Urinary bladder (tissue), 4 donors: Measurements from ENCODE around the gene PLAC8L1. TPM values are rescaled to one million over a fixed set of nuclear protein-coding genes. Genes with fewer than 3 reads are reported as not detected.

Experiments used
- DNase-seq: peaks from one replicate; pipeline ENCODE4 v3.0.0-alpha.2; 2015; ENCODE audit errors: extremely low spot score
- H3K27ac ChIP-seq: one replicate; pipeline ENCODE4 v1.5.1; 2013; ENCODE audit warnings: low read depth, mild to moderate bottlenecking, moderate library complexity
- H3K36me3 ChIP-seq: one replicate; pipeline ENCODE4 v1.6.1; 2013; ENCODE audit warnings: mild to moderate bottlenecking, moderate library complexity; ENCODE audit not compliant: insufficient read depth
- H3K4me1 ChIP-seq: one replicate; pipeline ENCODE4 v1.6.1; 2013; ENCODE audit warnings: mild to moderate bottlenecking, moderate library complexity; ENCODE audit not compliant: insufficient read depth
- H3K4me3 ChIP-seq: one replicate; pipeline ENCODE4 v1.5.1; 2013; ENCODE audit warnings: low read depth, low read length
- WGBS: extraction: QIAGEN DNeasy Blood & Tissue Kit; methylation state at CpG from one replicate; pipeline ENCODE4 v1.1.7; 2013; 5-methylcytosine and 5-hydroxymethylcytosine counted together
- polyA plus RNA-seq: library from polyadenylated mRNA; stranded (reverse); fragments of 200-250 nt; gene quantifications from one replicate; pipeline ENCODE4 v1.2.3, GENCODE V29; 2013
- total RNA-seq: library from RNA; depleted of rRNA; stranded (reverse); fragments of >200 nt; gene quantifications from one replicate; pipeline ENCODE4 v1.2.3, GENCODE V29; 2014
- donor health status: healthy with polysubstance abuse.
- donor health status: healthy.

PLAC8L1 gene
- total and polyA plus RNA-seq, 2 donors: 0.27 TPM; not detected in 1

GRCh38 chr5:146073239-146073900 lies 32.0 kb downstream of the PLAC8L1 start:
- H3K4me1 ChIP-seq: no peaks in the 10 kb centered on the region
- no peak overlapping the region for H3K27ac ChIP-seq
- no peak for DNase-seq
- no peaks in the 10 kb centered on the region for H3K36me3 ChIP-seq
- WGBS: 34% methylated on average over 9 of the region's 9 CpGs
- no peak overlapping the region for H3K4me3 ChIP-seq

- Histone ChIP-seq H3K27ac (no peak overlapping the region), H3K4me1 (no peaks in the 10 kb centered on the region), H3K36me3 (no peaks in the 10 kb centered on the region), H3K4me3 (no peak overlapping the region)
- no peak for DNase-seq
- 80% methylated on average over 2 of the region's 2 CpGs for WGBS
These were observed 32.8 kb downstream of the PLAC8L1 start for GRCh38 chr5:146072595-146072994.

- Histone ChIP-seq H3K4me3 (no peak overlapping the region), H3K27ac (no peak overlapping the region), H3K4me1 (no peaks in the 10 kb centered on the region), H3K36me3 (no peaks in the 10 kb centered on the region)
- 59% methylated on average over 4 of the region's 4 CpGs for WGBS
- DNase-seq: no peak
These were observed 34.2 kb downstream of the PLAC8L1 start for GRCh38 chr5:146071171-146071570.

- 83% methylated on average over 3 of the region's 3 CpGs for WGBS
- Histone ChIP-seq H3K4me1 (no peaks in the 10 kb centered on the region), H3K27ac (no peak overlapping the region), H3K36me3 (no peaks in the 10 kb centered on the region), H3K4me3 (no peak overlapping the region)
- no peak for DNase-seq
These were observed 34.6 kb downstream of the PLAC8L1 start for GRCh38 chr5:146070746-146071145.

GRCh38 chr5:146069780-146070099 lies 35.6 kb downstream of the PLAC8L1 start:
- no peak overlapping the region for H3K4me3 ChIP-seq
- DNase-seq: no peak
- no peaks in the 10 kb centered on the region for H3K36me3 ChIP-seq
- 95% methylated on average over 2 of the region's 2 CpGs for WGBS
- no peaks in the 10 kb centered on the region for H3K4me1 ChIP-seq
- no peak overlapping the region for H3K27ac ChIP-seq

GRCh38 chr5:146068977-146069779 lies 36.2 kb downstream of the PLAC8L1 start:
- no peak for DNase-seq
- Histone ChIP-seq H3K4me1 (no peaks in the 10 kb centered on the region), H3K4me3 (no peak overlapping the region), H3K36me3 (no peaks in the 10 kb centered on the region), H3K27ac (no peak overlapping the region)
- 86% methylated on average over 6 of the region's 6 CpGs for WGBS

- Histone ChIP-seq H3K36me3 (no peaks in the 10 kb centered on the region), H3K4me3 (no peak overlapping the region), H3K4me1 (no peaks in the 10 kb centered on the region), H3K27ac (no peak overlapping the region)
- 67% methylated on average over 9 of the region's 9 CpGs for whole genome bisulfite sequencing
- DNase-seq: no peak
These were observed 37.2 kb downstream of the PLAC8L1 start for GRCh38 chr5:146068206-146068605.

GRCh38 chr5:146066968-146067367 lies 38.4 kb downstream of the PLAC8L1 start:
- DNase-seq: no peak
- no peaks in the 10 kb centered on the region for H3K36me3 ChIP-seq
- no peak overlapping the region for H3K27ac ChIP-seq
- no peak overlapping the region for H3K4me3 ChIP-seq
- no peaks in the 10 kb centered on the region for H3K4me1 ChIP-seq
- 84% methylated on average over 8 of the region's 8 CpGs for WGBS

GRCh38 chr5:146060221-146060585 lies 45.2 kb downstream of the PLAC8L1 start:
- Histone ChIP-seq H3K27ac (no peak overlapping the region), H3K4me1 (no peaks in the 10 kb centered on the region)
- 94% methylated on average over 5 of the region's 5 CpGs for WGBS

GRCh38 chr5:146059460-146060220 lies 45.7 kb downstream of the PLAC8L1 start:
- no peaks in the 10 kb centered on the region for H3K36me3 ChIP-seq
- no peak overlapping the region for H3K4me3 ChIP-seq
- no peaks in the 10 kb centered on the region for H3K4me1 ChIP-seq
- WGBS: 67% methylated on average over 22 of the region's 22 CpGs
- DNase-seq: no peak
- H3K27ac ChIP-seq: no peak overlapping the region

More at GRCh38 chr5:146060221-146060585, 45.2 kb downstream of the PLAC8L1 start:
- H3K36me3 ChIP-seq: no peaks in the 10 kb centered on the region
- no peak overlapping the region for H3K4me3 ChIP-seq
- DNase-seq: no peak

- no peak overlapping the region for H3K4me3 ChIP-seq
- no peaks in the 10 kb centered on the region for H3K4me1 ChIP-seq
- no peak overlapping the region for H3K27ac ChIP-seq
- H3K36me3 ChIP-seq: no peaks in the 10 kb centered on the region
- WGBS: 56% methylated on average over 2 of the region's 2 CpGs
- DNase-seq: no peak
These were observed 49.9 kb downstream of the PLAC8L1 start for GRCh38 chr5:146055432-146055831.

GRCh38 chr5:146052780-146053179 lies 52.6 kb downstream of the PLAC8L1 start:
- H3K4me1 ChIP-seq: no peaks in the 10 kb centered on the region
- H3K4me3 ChIP-seq: no peak overlapping the region
- H3K36me3 ChIP-seq: no peaks in the 10 kb centered on the region
- no peak overlapping the region for H3K27ac ChIP-seq
- no peak for DNase-seq

GRCh38 chr5:146051678-146052077 lies 53.7 kb downstream of the PLAC8L1 start:
- Histone ChIP-seq H3K27ac (no peak overlapping the region), H3K4me1 (no peaks in the 10 kb centered on the region), H3K4me3 (no peak overlapping the region), H3K36me3 (no peaks in the 10 kb centered on the region)
- WGBS: 49% methylated on average over 3 of the region's 3 CpGs
- DNase-seq: no peak

GRCh38 chr5:146050086-146050485 lies 55.3 kb downstream of the PLAC8L1 start:
- H3K4me1 ChIP-seq: no peaks in the 10 kb centered on the region
- no peak overlapping the region for H3K4me3 ChIP-seq
- WGBS: 74% methylated on average over 5 of the region's 5 CpGs
- no peak overlapping the region for H3K27ac ChIP-seq
- no peak for DNase-seq
- no peaks in the 10 kb centered on the region for H3K36me3 ChIP-seq
